Uterus (tissue), 2 donors: ENCODE results near the gene MYH15.

Experiments used
- CTCF ChIP-seq, 4 experiments: fragments of 200-600 bp in 2 of 4; fragments of 450-650 bp in 2 of 4; sonication (generic) in 2 of 4; IDR thresholded peaks; one replicate each; pipeline ENCODE4 v1.5.1; 2016 to 2019; ENCODE audit warnings: antibody characterized with exemption in 4 of 4, mild to moderate bottlenecking in 2 of 4, moderate library complexity in 1 of 4
- POLR2A ChIP-seq, 2 donors: fragments of 450-650 bp; IDR thresholded peaks; one replicate each; pipeline ENCODE4 v1.6.1; 2016; ENCODE audit warnings: antibody characterized with exemption in 2 of 2, mild to moderate bottlenecking in 1 of 2, moderate library complexity in 1 of 2

- TF ChIP-seq CTCF (IDR thresholded peaks at IDR 0.05) (no peak), POLR2A (IDR thresholded peaks at IDR 0.05) (no peak)
Observed at GRCh38 chr3:108450444-108450843, 60.0 kb downstream of the MYH15 start.
